Ishikawa (cell line): Measurements from ENCODE around the gene STAP2.

Experiments used
- CEBPB ChIP-seq: IDR thresholded peaks from 2 replicates; pipeline ENCODE4 v1.6.1; 2012
- CREB1 ChIP-seq: IDR thresholded peaks from 2 replicates; pipeline ENCODE4 v1.6.1; 2012; ENCODE audit warnings: low read depth
- EGR1 ChIP-seq: IDR thresholded peaks from 2 replicates; pipeline ENCODE4 v1.6.1; 2012
- EP300 ChIP-seq: IDR thresholded peaks from 2 replicates; pipeline ENCODE4 v1.6.1; 2012; ENCODE audit warnings: borderline replicate concordance
- FOXM1 ChIP-seq: IDR thresholded peaks from 2 replicates; pipeline ENCODE4 v1.6.1; 2012; ENCODE audit warnings: low read depth, borderline replicate concordance
- NFIC ChIP-seq: IDR thresholded peaks from 2 replicates; pipeline ENCODE4 v1.6.1; 2012
- RAD21 ChIP-seq: IDR thresholded peaks from 2 replicates; pipeline ENCODE4 v1.6.1; 2012; ENCODE audit warnings: low read depth
- REST ChIP-seq: IDR thresholded peaks from 2 replicates; pipeline ENCODE4 v1.6.1; 2012; ENCODE audit warnings: low read depth, mild to moderate bottlenecking
- TAF1 ChIP-seq: IDR thresholded peaks from 2 replicates; pipeline ENCODE4 v1.6.1; 2012; ENCODE audit warnings: low read depth, mild to moderate bottlenecking
- TCF12 ChIP-seq: IDR thresholded peaks from 2 replicates; pipeline ENCODE4 v1.6.1; 2012; ENCODE audit warnings: low read depth
- TEAD4 ChIP-seq: IDR thresholded peaks from 2 replicates; pipeline ENCODE4 v1.6.1; 2012
- YY1 ChIP-seq: IDR thresholded peaks from 2 replicates; pipeline ENCODE4 v1.6.1; 2012; ENCODE audit warnings: low read depth
- ZBTB7A ChIP-seq: IDR thresholded peaks from 2 replicates; pipeline ENCODE4 v1.6.1; 2012; ENCODE audit warnings: low read depth
- TF ChIP-seq, protein P1 (sequence below): IDR thresholded peaks from 2 replicates; pipeline ENCODE4 v1.6.1; 2012
- TF ChIP-seq, protein P2 (sequence below): IDR thresholded peaks from 2 replicates; pipeline ENCODE4 v1.6.1; 2012

Gene STAP2

DNA sequence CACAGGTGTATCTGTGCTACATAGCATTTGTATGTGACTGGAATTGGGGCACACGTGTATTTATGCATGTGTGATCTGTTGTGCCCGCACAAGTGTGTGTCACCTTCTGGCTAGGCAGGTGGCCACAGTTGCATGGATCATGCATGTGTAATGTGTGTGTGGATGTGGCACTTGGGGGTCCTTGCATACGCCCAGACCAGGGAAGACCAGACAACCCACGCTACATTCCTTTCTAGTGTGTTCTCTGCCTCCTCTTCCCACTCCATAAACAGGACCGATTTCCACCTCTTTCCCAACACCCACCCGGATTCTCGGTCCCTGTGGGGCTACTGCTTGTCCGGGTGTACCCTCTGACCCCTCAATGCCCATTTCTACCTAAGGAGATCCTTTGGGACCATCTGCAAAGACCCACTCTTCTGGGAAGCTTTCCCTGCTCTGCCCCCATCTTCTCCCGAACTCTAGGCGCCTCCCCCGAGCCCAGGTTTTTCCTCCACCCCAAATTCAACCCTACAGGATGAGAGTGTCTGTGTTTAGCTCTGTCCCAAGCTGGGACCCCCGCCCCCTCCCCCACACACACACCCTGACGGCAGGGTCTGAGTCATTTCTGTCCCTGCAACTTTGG is 12.3 kb downstream of the STAP2 start:
- TF ChIP-seq REST (no peak), CEBPB (no peak), FOXM1 (no peak), RAD21 (no peak), NFIC (no peak), TCF12 (no peak), TEAD4 (no peak), TAF1 (no peak), ZBTB7A (no peak), YY1 (no peak), CREB1 (no peak), EGR1 (no peak), EP300 (no peak)
- TF ChIP-seq, protein P1, sequence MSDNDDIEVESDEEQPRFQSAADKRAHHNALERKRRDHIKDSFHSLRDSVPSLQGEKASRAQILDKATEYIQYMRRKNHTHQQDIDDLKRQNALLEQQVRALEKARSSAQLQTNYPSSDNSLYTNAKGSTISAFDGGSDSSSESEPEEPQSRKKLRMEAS = no peak
- TF ChIP-seq, protein P2, sequence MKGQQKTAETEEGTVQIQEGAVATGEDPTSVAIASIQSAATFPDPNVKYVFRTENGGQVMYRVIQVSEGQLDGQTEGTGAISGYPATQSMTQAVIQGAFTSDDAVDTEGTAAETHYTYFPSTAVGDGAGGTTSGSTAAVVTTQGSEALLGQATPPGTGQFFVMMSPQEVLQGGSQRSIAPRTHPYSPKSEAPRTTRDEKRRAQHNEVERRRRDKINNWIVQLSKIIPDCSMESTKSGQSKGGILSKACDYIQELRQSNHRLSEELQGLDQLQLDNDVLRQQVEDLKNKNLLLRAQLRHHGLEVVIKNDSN = no peak

DNA sequence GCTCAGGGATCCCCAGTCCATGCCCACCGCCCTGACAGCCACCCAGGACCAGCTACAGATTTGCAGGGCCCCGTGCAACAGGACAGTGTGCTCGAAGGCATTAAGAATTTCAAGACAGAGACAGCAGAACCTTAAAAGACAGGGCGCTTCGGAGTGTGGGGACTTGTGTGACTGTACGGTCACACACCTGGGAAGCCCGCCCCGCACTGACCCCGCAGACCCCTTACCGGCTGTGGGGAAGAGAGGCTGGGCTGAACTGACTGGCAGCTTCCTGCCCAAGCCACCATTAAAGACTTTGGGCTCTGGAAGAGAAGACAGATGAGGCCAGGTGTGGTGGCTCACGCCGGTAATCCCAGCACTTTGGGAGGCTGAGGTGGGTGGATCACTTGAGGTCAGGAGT is 14.4 kb downstream of the STAP2 start:
- TF ChIP-seq FOXM1 (no peak), REST (no peak), RAD21 (no peak), CEBPB (no peak), TCF12 (no peak), NFIC (no peak), EP300 (no peak), TAF1 (no peak), CREB1 (no peak)
- TF ChIP-seq, protein P2 = no peak

DNA sequence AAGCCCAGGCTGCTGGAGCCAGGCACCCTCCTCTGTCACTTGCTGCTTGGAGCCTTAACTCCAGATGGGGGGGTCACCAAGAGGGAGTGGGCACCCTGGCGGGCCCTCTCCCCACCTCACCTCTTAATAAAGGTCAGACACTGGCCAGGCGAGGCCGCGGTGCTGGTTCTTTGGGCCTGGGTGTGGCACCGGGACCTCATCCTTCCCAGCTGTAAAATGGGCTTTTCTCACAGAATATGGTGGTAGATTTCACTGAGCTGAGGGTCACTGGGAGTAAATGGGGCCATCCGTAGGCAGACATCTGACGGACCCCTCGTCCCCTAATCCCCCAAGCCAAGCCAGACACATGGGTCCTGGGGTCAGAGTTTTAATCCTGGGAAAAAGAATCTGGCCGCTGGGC is 14.9 kb downstream of the STAP2 start:
- TF ChIP-seq FOXM1 = no peak
- no peak for TF ChIP-seq CEBPB
- TF ChIP-seq, protein P1 = no peak
- no peak for TF ChIP-seq EP300
- TF ChIP-seq TEAD4 = no peak
- no peak for TF ChIP-seq YY1
- TF ChIP-seq, protein P2 = no peak
- no peak for TF ChIP-seq EGR1
- TF ChIP-seq NFIC = no peak
- no peak for TF ChIP-seq TCF12
- TF ChIP-seq CREB1 = no peak
- TF ChIP-seq RAD21 = no peak
- TF ChIP-seq ZBTB7A = no peak
- TF ChIP-seq REST = no peak
- no peak for TF ChIP-seq TAF1

- TF ChIP-seq TAF1 (no peak), FOXM1 (no peak), NFIC (no peak), CEBPB (no peak), REST (no peak), TCF12 (no peak), YY1 (no peak)
These were observed 15.5 kb downstream of the STAP2 start for GRCh38 chr19:4322942-4323665.
